Kidney epithelial cell (primary cell): ENCODE results near the gene CCDC92. TPM values are rescaled to one million over a fixed set of nuclear protein-coding genes. Genes with fewer than 3 reads are reported as not detected.

ENCODE experiments used
- DNase-seq: peaks from one replicate; pipeline ENCODE4 v3.0.0-alpha.2; 2010; ENCODE audit warnings: low read depth
- H3K27me3 ChIP-seq: 2 replicates; pipeline ENCODE4 v1.6.0; 2011; ENCODE audit warnings: low read length; ENCODE audit not compliant: control insufficient read depth, insufficient read depth
- H3K36me3 ChIP-seq: 2 replicates; pipeline ENCODE4 v1.5.1; 2011; ENCODE audit warnings: low read length; ENCODE audit not compliant: control insufficient read depth, insufficient read depth
- H3K4me3 ChIP-seq: 2 replicates; pipeline ENCODE4 v1.5.1; 2011; ENCODE audit warnings: low read depth, mild to moderate bottlenecking, control low read depth, low read length
- total RNA-seq: library from RNA; depleted of rRNA; stranded (reverse); fragments of >200 nt; gene quantifications from 2 replicates; pipeline ENCODE4 v1.2.3, GENCODE V29; 2015
- TF ChIP-seq, protein P1 (sequence below): IDR thresholded peaks from 2 replicates; pipeline ENCODE4 v1.5.1; 2011; ENCODE audit warnings: mild to moderate bottlenecking, moderate library complexity, low read length, control low read depth, inconsistent platforms; ENCODE audit not compliant: insufficient read depth, poor library complexity, severe bottlenecking

CCDC92 gene
- total RNA-seq, 1 donor from 2014 or later: 30.8 TPM

DNA sequence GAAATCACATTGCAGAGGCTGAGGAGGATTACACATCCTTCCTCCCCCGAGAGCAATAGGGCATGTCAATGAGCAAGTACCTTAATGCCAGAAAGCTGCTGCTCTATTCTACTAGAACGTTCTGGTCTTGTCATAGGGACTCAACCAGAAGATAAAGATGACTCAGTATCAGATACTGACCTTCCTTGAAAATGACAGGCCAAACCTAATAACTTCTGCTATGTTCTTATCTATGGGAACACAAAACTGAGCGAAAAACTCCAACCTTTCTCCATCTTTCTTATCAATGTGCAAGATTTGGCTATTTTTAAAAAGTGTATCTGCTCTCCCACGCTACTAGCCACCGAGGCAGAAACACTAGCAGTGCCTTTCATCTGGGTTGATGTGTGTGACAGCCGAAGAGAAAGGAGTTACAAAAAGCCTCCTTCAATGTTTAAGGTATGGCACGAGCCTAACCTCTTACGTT lies 5.5 kb downstream of the CCDC92 start:
- DNase-seq: no peak
- TF ChIP-seq, protein P1, sequence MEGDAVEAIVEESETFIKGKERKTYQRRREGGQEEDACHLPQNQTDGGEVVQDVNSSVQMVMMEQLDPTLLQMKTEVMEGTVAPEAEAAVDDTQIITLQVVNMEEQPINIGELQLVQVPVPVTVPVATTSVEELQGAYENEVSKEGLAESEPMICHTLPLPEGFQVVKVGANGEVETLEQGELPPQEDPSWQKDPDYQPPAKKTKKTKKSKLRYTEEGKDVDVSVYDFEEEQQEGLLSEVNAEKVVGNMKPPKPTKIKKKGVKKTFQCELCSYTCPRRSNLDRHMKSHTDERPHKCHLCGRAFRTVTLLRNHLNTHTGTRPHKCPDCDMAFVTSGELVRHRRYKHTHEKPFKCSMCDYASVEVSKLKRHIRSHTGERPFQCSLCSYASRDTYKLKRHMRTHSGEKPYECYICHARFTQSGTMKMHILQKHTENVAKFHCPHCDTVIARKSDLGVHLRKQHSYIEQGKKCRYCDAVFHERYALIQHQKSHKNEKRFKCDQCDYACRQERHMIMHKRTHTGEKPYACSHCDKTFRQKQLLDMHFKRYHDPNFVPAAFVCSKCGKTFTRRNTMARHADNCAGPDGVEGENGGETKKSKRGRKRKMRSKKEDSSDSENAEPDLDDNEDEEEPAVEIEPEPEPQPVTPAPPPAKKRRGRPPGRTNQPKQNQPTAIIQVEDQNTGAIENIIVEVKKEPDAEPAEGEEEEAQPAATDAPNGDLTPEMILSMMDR: no peak
- Histone ChIP-seq H3K4me3 (no peak overlapping the region), H3K27me3 (no peaks in the 10 kb centered on the region), H3K36me3 (no peaks in the 10 kb centered on the region)

DNA sequence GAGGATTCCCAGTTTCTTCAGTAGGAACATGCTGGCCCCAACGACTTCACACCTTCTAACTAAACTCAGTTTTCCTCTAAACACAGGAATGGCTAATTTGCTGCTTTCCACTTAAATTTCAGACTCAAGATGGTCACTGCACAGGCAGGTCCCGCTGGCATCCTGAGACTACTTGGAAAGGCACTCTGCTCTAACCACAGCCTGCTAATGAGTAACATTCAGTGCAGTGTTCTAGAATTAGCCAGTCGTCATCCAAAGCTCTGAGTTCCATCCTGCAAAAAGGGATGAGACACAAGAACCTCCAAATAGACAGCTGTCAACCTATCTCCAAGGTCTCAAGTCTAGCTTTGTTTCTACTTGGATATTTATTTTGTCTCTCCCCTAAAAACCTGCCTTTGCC lies 6.0 kb downstream of the CCDC92 start:
- Histone ChIP-seq H3K36me3 (no peaks in the 10 kb centered on the region), H3K4me3 (no peak overlapping the region), H3K27me3 (no peaks in the 10 kb centered on the region)
- TF ChIP-seq, protein P1: no peak
- peak; percentile 56 for DNase-seq

DNA sequence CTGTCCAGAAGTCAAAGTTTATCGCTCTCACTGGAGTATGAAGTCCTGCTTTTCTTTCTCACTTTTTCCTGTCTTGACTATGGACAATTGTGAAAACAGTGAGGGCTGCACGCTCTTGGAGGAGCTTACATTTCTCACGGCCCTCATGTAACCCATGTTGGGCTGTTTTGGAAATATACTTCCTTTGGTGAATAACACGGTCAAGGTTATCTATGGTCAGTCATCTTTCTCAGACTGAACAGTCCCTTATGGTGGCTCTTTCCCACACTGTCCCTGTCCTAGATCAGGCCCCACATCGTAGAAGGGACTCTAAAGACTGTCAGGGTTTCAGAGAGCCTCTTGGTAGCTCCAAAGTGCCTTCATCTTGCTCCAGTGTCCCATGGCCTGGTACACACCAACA lies 7.2 kb downstream of the CCDC92 start:
- TF ChIP-seq, protein P1: no peak
- no peak for DNase-seq
- H3K36me3 ChIP-seq: no peaks in the 10 kb centered on the region

DNA sequence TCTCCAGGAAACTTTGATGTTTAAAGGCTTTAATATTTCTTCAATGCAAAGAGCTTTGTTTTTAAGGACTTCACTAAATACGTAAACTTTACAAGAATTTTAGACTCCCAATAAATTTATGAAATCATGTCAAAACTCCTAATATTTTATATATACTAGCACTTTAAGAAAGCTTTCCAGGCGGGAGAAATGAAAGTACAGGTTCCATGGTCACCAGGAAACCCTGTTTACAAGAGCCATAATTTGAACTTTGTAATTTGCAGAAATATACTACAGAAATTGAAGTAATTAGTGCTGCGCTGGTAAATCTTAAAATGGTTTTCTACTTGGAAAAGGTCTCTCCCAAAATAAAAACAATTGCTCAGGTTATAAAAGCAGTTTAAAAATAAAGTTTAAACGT lies 8.8 kb downstream of the CCDC92 start:
- no peak overlapping the region for H3K4me3 ChIP-seq
- DNase-seq: no peak

More for the DNA sequence above, 7.2 kb downstream of the CCDC92 start:
- Histone ChIP-seq H3K4me3 (no peak overlapping the region), H3K27me3 (no peaks in the 10 kb centered on the region)

DNA sequence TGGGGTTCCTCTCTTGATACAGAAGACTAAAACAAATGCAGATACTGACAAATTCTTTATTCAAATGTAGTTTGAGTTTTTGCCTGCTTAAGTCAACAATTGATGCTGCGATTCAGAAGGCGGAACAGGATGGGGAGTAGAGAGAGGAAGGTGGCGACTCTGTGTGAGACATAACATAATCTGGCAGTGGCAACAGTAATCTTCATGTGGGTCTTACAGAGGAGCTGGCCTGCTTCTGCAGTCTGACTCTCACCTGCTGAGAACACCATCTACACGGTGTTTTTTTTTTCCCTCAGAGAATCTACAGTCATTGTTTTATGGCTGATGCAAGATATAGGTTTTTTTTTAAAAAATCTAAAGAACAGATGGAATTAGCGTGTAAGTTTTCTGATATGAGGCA lies 10.1 kb downstream of the CCDC92 start:
- TF ChIP-seq, protein P1: no peak
- Histone ChIP-seq H3K27me3 (no peaks in the 10 kb centered on the region), H3K36me3 (no peaks in the 10 kb centered on the region), H3K4me3 (no peak overlapping the region)
- no peak for DNase-seq

More for the DNA sequence above, 8.8 kb downstream of the CCDC92 start:
- TF ChIP-seq, protein P1: no peak
- H3K36me3 ChIP-seq: no peaks in the 10 kb centered on the region
- no peaks in the 10 kb centered on the region for H3K27me3 ChIP-seq

DNA sequence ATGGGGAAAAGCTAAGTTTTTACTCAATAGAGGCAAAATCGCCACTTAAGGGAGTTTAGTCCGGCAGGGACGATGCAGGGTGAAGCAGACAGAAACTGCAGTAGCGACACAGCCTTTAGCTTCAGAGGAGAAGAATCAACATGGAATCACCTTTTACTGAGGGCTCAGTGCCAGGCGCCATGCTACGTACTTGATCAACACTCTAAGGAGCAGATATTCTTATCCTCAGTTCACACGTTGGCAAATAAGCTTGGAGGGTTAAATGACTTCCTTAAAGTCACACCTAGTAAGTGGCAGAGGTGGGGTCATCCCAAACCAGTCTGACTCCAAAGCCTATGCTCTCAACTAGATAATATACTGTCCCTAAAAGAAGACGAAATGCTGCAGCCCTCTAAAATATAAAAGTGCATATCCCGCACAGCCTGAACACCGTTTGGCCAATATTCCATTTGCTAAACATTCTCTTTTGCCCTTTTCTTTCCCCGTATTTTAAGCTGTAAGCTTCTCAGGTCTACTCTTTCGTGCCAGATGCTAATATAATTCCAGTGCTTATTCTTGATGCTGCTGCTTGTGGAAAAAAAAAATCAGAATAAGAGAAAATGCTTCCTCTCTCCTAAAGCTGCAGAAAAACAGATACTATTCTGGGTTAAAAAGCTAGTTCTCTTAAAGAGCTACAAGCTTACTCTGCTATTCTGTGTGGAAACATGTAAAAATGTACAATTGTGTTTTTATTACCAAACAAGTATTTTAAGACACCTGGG lies 10.9 kb downstream of the CCDC92 start:
- Histone ChIP-seq H3K36me3 (no peaks in the 10 kb centered on the region), H3K27me3 (no peaks in the 10 kb centered on the region), H3K4me3 (no peak overlapping the region)
- no peak for DNase-seq
- TF ChIP-seq, protein P1: no peak
